ENCODE data around the gene AKAP6. TPM values are rescaled to one million over a fixed set of nuclear protein-coding genes. Genes with fewer than 3 reads are reported as not detected.

Gene AKAP6
- total and polyA plus RNA-seq, 2 of the 8 experiments (the other 6 are each of a cell fraction or from before 2014, with no cell fraction given): 0.09 to 0.89 TPM

- H2BK20ac ChIP-seq (ENCODE audit: low read length): no peak overlapping the region
Observed at GRCh38 chr14:32393119-32393518, 64.0 kb downstream of the AKAP6 start.

More at GRCh38 chr14:32393119-32393518, 64.0 kb downstream of the AKAP6 start:
- POLR2A ChIA-PET (ENCODE audit: partially characterized antibody): no interaction called here
- no peak overlapping the region for H3K18ac ChIP-seq (ENCODE audit: extremely low read depth, low read length)
- H3K23me2 ChIP-seq (ENCODE audit: low read depth, low read length): no peaks in the 10 kb centered on the region
- H2BK120ac ChIP-seq (replicated peaks; ENCODE audit: low read depth, low read length): no peak overlapping the region
- H3K4ac ChIP-seq (replicated peaks; ENCODE audit: insufficient read length, low read depth, low read length): no peak overlapping the region
- H3K4me2 ChIP-seq (ENCODE audit: insufficient read depth in 1 of 2, low read depth in 2 of 2, low read length in 2 of 2): no peak overlapping the region
- no peaks in the 10 kb centered on the region for H3K27me3 ChIP-seq (replicated peaks in 1 of 4; ENCODE audit: control insufficient read depth in 3 of 4, extremely low read depth in 1 of 4, insufficient read depth in 3 of 4, low read length in 3 of 4)
- H3K23ac ChIP-seq (ENCODE audit: insufficient read length): no peak overlapping the region
- no peak overlapping the region for H2BK12ac ChIP-seq (ENCODE audit: low read depth, low read length)
- no peak overlapping the region for H3K56ac ChIP-seq (replicated peaks; ENCODE audit: insufficient read length, low read depth, low read length)
- H3K4me3 ChIP-seq (ENCODE audit: extremely low read depth in 1 of 4, insufficient read depth in 2 of 4, low read depth in 3 of 4, low read length in 4 of 4): no peak overlapping the region
- WGBS, 2 experiments (ENCODE audit: extremely low coverage in 1 of 2, insufficient coverage in 1 of 2, insufficient read length in 1 of 2, insufficient replicate concordance in 2 of 2, low coverage in 1 of 2, low lambda C conversion rate in 2 of 2, missing lambda C conversion rate in 1 of 2): 80% methylated on average over 1 of the region's 1 CpG; no CpG with 5 or more reads in 1 of the 2 experiments
- no peaks in the 10 kb centered on the region for H3K79me1 ChIP-seq (ENCODE audit: low read depth, low read length)
- H3K36me3 ChIP-seq (ENCODE audit: control insufficient read depth in 2 of 4, insufficient read depth in 4 of 4, low read length in 3 of 4): no peaks in the 10 kb centered on the region
- H3K14ac ChIP-seq (ENCODE audit: insufficient read length): no peak overlapping the region
- no peak overlapping the region for H2BK5ac ChIP-seq (ENCODE audit: low read depth, low read length)
- no peak overlapping the region for H4K5ac ChIP-seq (ENCODE audit: insufficient read length, low read depth, low read length)
- no peak overlapping the region for H2AFZ ChIP-seq (ENCODE audit: low read length)
- no peak overlapping the region for H3K27ac ChIP-seq (ENCODE audit: low read depth, low read length)
- H4K91ac ChIP-seq (replicated peaks; ENCODE audit: insufficient read length, low read length): no peak overlapping the region
- H2BK15ac ChIP-seq (ENCODE audit: low read length): no peak overlapping the region
- TF ChIP-seq GABPA (IDR thresholded peaks at IDR 0.05; ENCODE audit: borderline replicate concordance, insufficient read depth, low read length) (no peak), RNF2 (IDR thresholded peaks at IDR 0.05; ENCODE audit: borderline replicate concordance, low read depth, low read length, missing control alignments, poor library complexity, severe bottlenecking) (no peak), EP300 (IDR thresholded peaks at IDR 0.05; ENCODE audit: borderline replicate concordance in 1 of 2, low read depth in 2 of 2, low read length in 2 of 2) (no peak), SUZ12 (IDR thresholded peaks at IDR 0.05; ENCODE audit: low read length) (no peak), HDAC6 (IDR thresholded peaks at IDR 0.05; ENCODE audit: low read depth, low read length) (no peak), RFX5 (IDR thresholded peaks at IDR 0.05; ENCODE audit: borderline replicate concordance, low read depth, low read length) (no peak)
- TF ChIP-seq, protein P1, sequence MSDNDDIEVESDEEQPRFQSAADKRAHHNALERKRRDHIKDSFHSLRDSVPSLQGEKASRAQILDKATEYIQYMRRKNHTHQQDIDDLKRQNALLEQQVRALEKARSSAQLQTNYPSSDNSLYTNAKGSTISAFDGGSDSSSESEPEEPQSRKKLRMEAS (IDR thresholded peaks at IDR 0.05): no peak
- H3K9ac ChIP-seq (replicated peaks in 1 of 4; ENCODE audit: extremely low read depth in 1 of 4, low read depth in 3 of 4, low read length in 3 of 4): no peak overlapping the region
- H3K9me3 ChIP-seq (ENCODE audit: insufficient read depth in 2 of 2, low read depth in 1 of 2, low read length in 1 of 2): no peaks in the 10 kb centered on the region; a peak in 1 of 4 replicates
- no peaks in the 10 kb centered on the region for H4K20me1 ChIP-seq (replicated peaks in 1 of 2; ENCODE audit: control insufficient read depth in 1 of 2, insufficient read depth in 2 of 2, low read length in 2 of 2)
- H3K4me1 ChIP-seq (replicated peaks in 1 of 4; ENCODE audit: control insufficient read depth in 3 of 4, insufficient read depth in 4 of 4, low read length in 3 of 4): peaks cover 0 to 4% (median 1%) of the 10 kb centered on the region in 4 experiments; a peak in 4 of 7 replicates
- FAIRE-seq (no peak), DNase-seq (ENCODE audit: low read depth in 1 of 2, low spot score in 2 of 2) (no peak)
- no peaks in the 10 kb centered on the region for H3K79me2 ChIP-seq (ENCODE audit: control insufficient read depth in 1 of 2, insufficient read depth in 2 of 2, low read length in 2 of 2)
- CTCF ChIA-PET (ENCODE audit: partially characterized antibody): interaction anchor here (0.6 to 2.5 kb wide), 2 partner anchors 10 to 822 kb away, joined by 3 to 7 read pairs; no protein-coding TSS in a partner anchor
- no peak overlapping the region for H2AK5ac ChIP-seq (ENCODE audit: low read depth, low read length)
- H4K8ac ChIP-seq (ENCODE audit: extremely low read depth, insufficient read depth, low read length): no peak overlapping the region
